Stimulated activated CD8-positive, alpha-beta memory T cell treated with anti-CD3 and anti-CD28 coated beads, Interleukin-12 subunit alpha, Interleukin-12 subunit beta, amount 100 ng/mL, for 1 hour (primary cell): Measurements from ENCODE around the gene LUC7L3.
"Not testable (repeated sequence)": the region's sequence is repeated elsewhere in the genome, so short reads cannot be mapped to it uniquely, and the experiment has no call there.

Experiments used
- DNase-seq: peaks from one replicate; pipeline ENCODE4 v3.0.0-alpha.2; 2020; ENCODE audit warnings: low read depth

Gene LUC7L3

GRCh38 chr17:50785946-50786570, 66.7 kb downstream of the LUC7L3 start:
- no peak for DNase-seq

- DNase-seq = no peak
Measured at GRCh38 chr17:50787106-50787505, 67.7 kb downstream of the LUC7L3 start.

- DNase-seq = no peak
Measured at GRCh38 chr17:50790618-50791017, 71.2 kb downstream of the LUC7L3 start.

GRCh38 chr17:50792132-50792531, 72.7 kb downstream of the LUC7L3 start:
- DNase-seq = no peak

- no peak for DNase-seq
Measured at GRCh38 chr17:50793007-50793406, 73.6 kb downstream of the LUC7L3 start.

GRCh38 chr17:50794361-50794760, 75.0 kb downstream of the LUC7L3 start:
- no peak for DNase-seq

GRCh38 chr17:50797135-50797810, 77.9 kb downstream of the LUC7L3 start:
- DNase-seq = no peak

- no peak for DNase-seq
Measured at GRCh38 chr17:50798424-50799288, 79.3 kb downstream of the LUC7L3 start.

GRCh38 chr17:50799582-50799981, 80.2 kb downstream of the LUC7L3 start:
- DNase-seq = no peak

GRCh38 chr17:50800196-50800700, 80.8 kb downstream of the LUC7L3 start:
- no peak for DNase-seq

GRCh38 chr17:50802609-50803571, 83.5 kb downstream of the LUC7L3 start:
- DNase-seq = no peak

GRCh38 chr17:50803676-50804075, 84.3 kb downstream of the LUC7L3 start:
- DNase-seq = no peak

GRCh38 chr17:50804749-50805475, 85.5 kb downstream of the LUC7L3 start:
- not testable (repeated sequence) for DNase-seq

GRCh38 chr17:50805486-50805885, 86.1 kb downstream of the LUC7L3 start:
- DNase-seq = no peak
